PFSK-1 (cell line): ENCODE results near the gene ALOX12.

Source experiments
- FOXP2 ChIP-seq: optimal IDR thresholded peaks from 2 replicates; pipeline ENCODE3; 2011; ENCODE audit warnings: borderline replicate concordance, control low read depth, inconsistent platforms; ENCODE audit not compliant: insufficient read depth; ENCODE audit errors: extremely low read length, extremely low read depth
- POLR2AphosphoS5 ChIP-seq: IDR thresholded peaks from 2 replicates; pipeline ENCODE4 v1.6.1; 2012; ENCODE audit warnings: low read depth, mild to moderate bottlenecking, control low read depth, low read length, moderate library complexity
- REST ChIP-seq, 2 experiments: IDR thresholded peaks; 2 replicates each; pipeline versions ENCODE4 v1.6.1 to v1.8.0; 2011 to 2012; ENCODE audit warnings: low read depth in 2 of 2, low read length in 2 of 2, control low read depth in 1 of 2, inconsistent platforms in 1 of 2, mild to moderate bottlenecking in 1 of 2, moderate library complexity in 1 of 2; ENCODE audit not compliant: insufficient read depth in 1 of 2
- SIN3A ChIP-seq: IDR thresholded peaks from 2 replicates; pipeline ENCODE4 v1.6.1; 2012; ENCODE audit warnings: mild to moderate bottlenecking, low read length, moderate library complexity, borderline replicate concordance; ENCODE audit not compliant: insufficient read depth
- TAF1 ChIP-seq: IDR thresholded peaks from 2 replicates; pipeline ENCODE4 v1.6.1; 2012; ENCODE audit warnings: low read length, control low read depth, borderline replicate concordance; ENCODE audit not compliant: insufficient read depth

The ALOX12 gene

GRCh38 chr17:7046127-7046724 lies 50.4 kb downstream of the ALOX12 start:
- TF ChIP-seq SIN3A = no peak
- TF ChIP-seq POLR2AphosphoS5 = no peak
- no peak for TF ChIP-seq FOXP2
- no peak for TF ChIP-seq REST (IDR thresholded peaks at IDR 0.05; ENCODE audit: insufficient read depth in 1 of 2, low read depth in 2 of 2, low read length in 2 of 2)
- no peak for TF ChIP-seq TAF1

- TF ChIP-seq POLR2AphosphoS5 (no peak), FOXP2 (no peak), SIN3A (no peak), TAF1 (no peak), REST (IDR thresholded peaks at IDR 0.05; ENCODE audit: insufficient read depth in 1 of 2, low read depth in 2 of 2, low read length in 2 of 2) (no peak)
Measured at GRCh38 chr17:7047566-7047965, 51.7 kb downstream of the ALOX12 start.

- no peak for TF ChIP-seq SIN3A
- no peak for TF ChIP-seq REST (IDR thresholded peaks at IDR 0.05; ENCODE audit: insufficient read depth in 1 of 2, low read depth in 2 of 2, low read length in 2 of 2)
- no peak for TF ChIP-seq POLR2AphosphoS5
- no peak for TF ChIP-seq TAF1
- no peak for TF ChIP-seq FOXP2
Measured at GRCh38 chr17:7048968-7049367, 53.1 kb downstream of the ALOX12 start.

- TF ChIP-seq POLR2AphosphoS5 = no peak
- no peak for TF ChIP-seq FOXP2
- TF ChIP-seq REST (IDR thresholded peaks at IDR 0.05; ENCODE audit: insufficient read depth in 1 of 2, low read depth in 2 of 2, low read length in 2 of 2) = no peak
- TF ChIP-seq SIN3A = no peak
- TF ChIP-seq TAF1 = no peak
Measured at GRCh38 chr17:7056386-7056785, 60.5 kb downstream of the ALOX12 start.
